B cell (primary cell): ENCODE data around the gene AMOTL1. TPM values are rescaled to one million over a fixed set of nuclear protein-coding genes. Genes with fewer than 3 reads are reported as not detected.
A peak's percentile ranks its signal among the peaks of the same experiment; 100 is the strongest.

Experiments
- ATAC-seq: fragments of 200-7000 bp; cut with Tn5 transposase; one replicate; pipeline ENCODE4 v1.10.0; 2021; ENCODE audit warnings: low read depth, mild to moderate bottlenecking, moderate number of reproducible peaks, moderate library complexity
- CTCF ChIA-PET: fragments of 350-600 bp; sonication (Branson Sonifier 250); formaldehyde crosslinking; loops from one replicate; lab custom pipeline; 2021; ENCODE audit warnings: antibody characterized with exemption, inconsistent platforms; lab: Charles Lee
- POLR2A ChIA-PET: fragments of 350-600 bp; sonication (Branson Sonifier 250); formaldehyde crosslinking; loops from one replicate; lab custom pipeline; 2021; ENCODE audit warnings: antibody characterized with exemption; lab: Charles Lee
- DNase-seq: peaks from one replicate; pipeline ENCODE4 v3.0.0; 2013
- H2AFZ ChIP-seq: 2 replicates; pipeline ENCODE4 v1.6.1; 2012; ENCODE audit warnings: mild to moderate bottlenecking, low read depth, low read length; ENCODE audit not compliant: insufficient read depth, poor library complexity, severe bottlenecking
- H3K27ac ChIP-seq, 2 donors: 1 replicate in 1 of 2; 2 replicates in 1 of 2; pipeline ENCODE4 v1.5.1; 2012 to 2013; ENCODE audit warnings: low read length in 2 of 2, mild to moderate bottlenecking in 2 of 2, moderate library complexity in 1 of 2
- H3K27me3 ChIP-seq, 4 experiments: fragments of 200-600 bp in 1 of 4; sonication (generic) in 1 of 4; replicated peaks in 1 of 4; 1 replicate in 2 of 4; 2 replicates in 2 of 4; pipeline versions ENCODE4 v1.6.1 to v1.7.0; 2013 to 2016; ENCODE audit warnings: low read length in 3 of 4, mild to moderate bottlenecking in 2 of 4, mixed read lengths in 1 of 4, moderate library complexity in 1 of 4; ENCODE audit not compliant: insufficient read depth in 4 of 4, control insufficient read depth in 3 of 4; ENCODE audit errors: control extremely low read depth in 1 of 4
- H3K36me3 ChIP-seq, 2 experiments: replicated peaks in 1 of 2; 1 replicate in 1 of 2; 2 replicates in 1 of 2; pipeline versions ENCODE4 v1.6.1 to v1.7.1; 2013; ENCODE audit warnings: low read length in 1 of 2; ENCODE audit not compliant: insufficient read depth in 2 of 2, control insufficient read depth in 1 of 2; ENCODE audit errors: control extremely low read depth in 1 of 2, extremely low read depth in 1 of 2
- H3K4me1 ChIP-seq, 2 donors: fragments of 200-600 bp in 1 of 2; sonication (generic) in 1 of 2; 1 replicate in 1 of 2; 2 replicates in 1 of 2; pipeline versions ENCODE4 v1.5.1 to v1.6.1; 2013 to 2017; ENCODE audit warnings: low read length in 2 of 2; ENCODE audit not compliant: control insufficient read depth in 2 of 2, insufficient read depth in 2 of 2
- H3K4me2 ChIP-seq: replicated peaks from 2 replicates; pipeline ENCODE3; 2012; ENCODE audit warnings: mild to moderate bottlenecking, low read depth, low read length; ENCODE audit not compliant: poor library complexity, severe bottlenecking
- H3K4me3 ChIP-seq, 5 experiments: fragments of 200-600 bp in 1 of 5; sonication (generic) in 1 of 5; 1 replicate in 3 of 5; 2 replicates in 2 of 5; pipeline versions ENCODE4 v1.5.1 to v1.7.0; 2011 to 2016; ENCODE audit warnings: low read length in 4 of 5, mild to moderate bottlenecking in 4 of 5, low read depth in 2 of 5, control low read depth in 1 of 5, moderate library complexity in 1 of 5; ENCODE audit not compliant: insufficient read depth in 1 of 5; ENCODE audit errors: control extremely low read depth in 1 of 5, extremely low read depth in 1 of 5
- H3K79me2 ChIP-seq: fragments of 200-600 bp; sonication (generic); one replicate; pipeline ENCODE4 v1.6.0; 2016; ENCODE audit warnings: low read length; ENCODE audit not compliant: control insufficient read depth, insufficient read depth
- H3K9ac ChIP-seq: fragments of 200-600 bp; sonication (generic); 2 replicates; pipeline ENCODE4 v1.6.1; 2017; ENCODE audit warnings: mild to moderate bottlenecking, low read length, moderate library complexity
- H3K9me3 ChIP-seq, 3 donors: one replicate each; pipeline versions ENCODE4 v1.6.1 to v1.7.1; 2013; ENCODE audit warnings: low read length in 2 of 3; ENCODE audit not compliant: control insufficient read depth in 2 of 3, insufficient read depth in 1 of 3; ENCODE audit errors: control extremely low read depth in 1 of 3
- H4K20me1 ChIP-seq: 2 replicates; pipeline ENCODE4 v1.6.0; 2012; ENCODE audit warnings: mild to moderate bottlenecking, low read length; ENCODE audit not compliant: insufficient read depth, control insufficient read depth, poor library complexity, severe bottlenecking
- H3K27ac Mint-ChIP-seq: one replicate; pipeline ENCODE4 v1.8.0; 2021; ENCODE audit warnings: mixed read lengths
- H3K27me3 Mint-ChIP-seq: one replicate; pipeline ENCODE4 v1.8.0; 2021; ENCODE audit warnings: mixed read lengths
- H3K4me1 Mint-ChIP-seq: one replicate; pipeline ENCODE4 v1.8.0; 2021; ENCODE audit warnings: mixed read lengths
- H3K4me3 Mint-ChIP-seq: one replicate; pipeline ENCODE4 v1.8.0; 2021; ENCODE audit warnings: mixed read lengths
- H3K9me3 Mint-ChIP-seq: one replicate; pipeline ENCODE4 v1.8.0; 2022; ENCODE audit warnings: mixed read lengths; ENCODE audit not compliant: insufficient read depth
- CTCF ChIP-seq: fragments of 200-600 bp; IDR thresholded peaks from one replicate; pipeline ENCODE4 v1.8.0; 2022; ENCODE audit warnings: antibody characterized with exemption, mild to moderate bottlenecking
- EZH2 ChIP-seq: IDR thresholded peaks from 2 replicates; pipeline ENCODE4 v1.6.1; 2012; ENCODE audit warnings: borderline replicate concordance, low read depth, mild to moderate bottlenecking, moderate library complexity, low read length; ENCODE audit not compliant: insufficient read depth, poor library complexity, severe bottlenecking
- WGBS: methylation state at CpG from one replicate; pipeline ENCODE4 v1.1.5; 2013; ENCODE audit warnings: missing lambda C conversion rate; ENCODE audit not compliant: insufficient coverage; 5-methylcytosine and 5-hydroxymethylcytosine counted together
- intact Hi-C: fragments of 100-400 bp; cut with micrococcal nuclease; formaldehyde crosslinking; loops from one replicate; pipeline ENCODE4 v1.10.0; 2022
- polyA plus RNA-seq: library from polyadenylated mRNA; depleted of rRNA; stranded (reverse); fragments of >200 nt; gene quantifications from 2 replicates; pipeline ENCODE4 v1.2.3, GENCODE V29; 2012
- total RNA-seq, 2 donors: library from RNA; stranded (reverse); fragments of 120-200 nt in 1 of 2; gene quantifications; 1 replicate in 1 of 2; 2 replicates in 1 of 2; pipeline versions ENCODE4 v1.2.3 to v1.2.4, GENCODE V29; 2013 to 2022

AMOTL1 gene
- total and polyA plus RNA-seq, 2 donors (not counting 1 experiment from before 2014, with no cell fraction given): 0.04 to 0.30 TPM

DNA sequence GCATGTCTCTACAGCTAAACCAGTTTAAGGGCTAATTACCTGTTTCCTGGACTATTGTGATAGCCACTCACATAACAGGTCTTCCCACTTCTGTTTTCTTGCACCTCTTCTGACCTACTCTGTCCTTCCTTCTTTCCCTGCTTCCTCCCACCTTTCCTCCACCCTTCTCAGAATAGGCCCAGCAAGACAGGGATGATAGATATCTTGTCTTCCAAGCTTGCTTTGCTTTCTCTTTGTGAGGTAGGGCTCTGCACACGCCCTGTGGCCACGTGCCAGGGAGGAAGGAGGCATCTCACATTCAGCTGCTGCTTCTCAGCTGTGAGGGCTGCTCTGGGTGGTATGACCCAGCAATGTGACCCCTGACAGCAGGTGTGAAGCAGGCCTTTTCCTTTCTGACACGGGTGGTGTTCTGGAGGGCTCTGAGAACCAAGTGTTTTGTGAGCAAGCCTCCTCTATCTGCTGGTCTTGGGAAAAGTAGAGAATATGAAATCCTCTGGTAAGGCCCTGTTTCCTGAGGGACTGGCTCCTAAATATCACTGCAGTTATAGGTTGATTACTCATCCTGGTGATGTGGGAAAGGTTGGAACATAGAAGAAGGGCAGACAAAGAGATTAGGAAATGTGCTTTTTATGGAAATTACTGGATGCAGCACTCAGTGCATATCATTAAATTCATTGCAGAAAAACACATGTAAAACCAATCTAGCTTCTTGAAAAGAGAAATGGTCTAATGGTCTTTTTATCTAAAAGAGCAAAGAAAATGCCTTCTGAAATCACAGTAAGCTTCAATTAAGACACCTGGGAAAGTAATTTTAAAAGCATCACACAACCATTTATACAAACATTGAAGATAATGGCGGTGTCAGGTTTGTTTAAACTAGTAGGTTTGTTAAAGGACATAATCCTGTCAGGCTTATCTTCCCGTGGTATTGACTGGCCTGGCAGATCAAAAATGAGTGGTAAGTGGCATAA is 8.5 kb downstream of the AMOTL1 start:
- no peaks in the 10 kb centered on the region for H4K20me1 ChIP-seq
- no peak overlapping the region for H3K27ac Mint-ChIP-seq
- H2AFZ ChIP-seq: peak overlapping the region; percentile 12
- no peaks in the 10 kb centered on the region for H3K9me3 Mint-ChIP-seq
- TF ChIP-seq CTCF (no peak), EZH2 (no peak)
- WGBS: 9% methylated on average over 2 of the region's 5 CpGs
- POLR2A ChIA-PET: no interaction called here
- CTCF ChIA-PET: interaction anchor here (1.0 kb wide), 1 partner anchor 10 kb away, joined by 5 read pairs; no protein-coding TSS in a partner anchor
- no peaks in the 10 kb centered on the region for H3K4me1 ChIP-seq
- no peaks in the 10 kb centered on the region for H3K36me3 ChIP-seq
- H3K4me3 Mint-ChIP-seq: no peak overlapping the region
- ATAC-seq (no peak), DNase-seq (no peak)
- H3K4me1 Mint-ChIP-seq: peaks cover 12% of the 10 kb centered on the region
- no peaks in the 10 kb centered on the region for H3K79me2 ChIP-seq
- H3K9me3 ChIP-seq: no peaks in the 10 kb centered on the region
- no peak overlapping the region for H3K4me3 ChIP-seq
- intact Hi-C loops: no loop called here
- no peak overlapping the region for H3K4me2 ChIP-seq
- H3K9ac ChIP-seq: no peak overlapping the region
- H3K27me3 ChIP-seq: peaks cover 0 to under 1% (median 0%) of the 10 kb centered on the region in 4 experiments
- H3K27me3 Mint-ChIP-seq: peaks cover 24% of the 10 kb centered on the region
- no peak overlapping the region for H3K27ac ChIP-seq

DNA sequence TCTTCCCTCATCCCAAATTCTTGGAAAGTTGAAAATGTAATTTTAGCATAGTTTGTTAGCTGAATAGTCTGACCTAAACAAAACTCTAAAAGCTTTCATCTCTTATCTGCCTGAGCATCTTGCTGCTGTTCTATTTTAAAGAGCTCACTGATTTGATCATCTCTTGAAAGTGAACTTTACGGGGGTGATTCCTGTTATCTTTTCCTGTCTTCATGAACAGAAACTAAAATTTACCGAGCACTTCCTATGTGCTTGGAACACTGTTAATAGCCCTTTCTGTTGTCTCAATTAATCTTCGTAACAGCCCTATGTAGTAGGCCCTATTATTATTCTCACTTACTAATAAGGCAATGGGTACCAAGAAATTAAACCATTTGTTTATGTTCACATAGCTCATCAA is 12.3 kb downstream of the AMOTL1 start:
- intact Hi-C loops: no loop called here

More for the DNA sequence above, 12.3 kb downstream of the AMOTL1 start:
- Histone ChIP-seq H3K79me2 (no peaks in the 10 kb centered on the region), H3K4me1 (no peaks in the 10 kb centered on the region), H4K20me1 (no peaks in the 10 kb centered on the region), H3K36me3 (no peaks in the 10 kb centered on the region), H3K9me3 (no peaks in the 10 kb centered on the region), H3K27me3 (no peaks in the 10 kb centered on the region), H3K4me3 (peak overlapping the region in 2 of 5 experiments; percentile 5 to 11), H3K4me2 (peak overlapping the region; percentile 42), H2AFZ (peak overlapping the region; percentile 36), H3K9ac (peak overlapping the region; percentile 21), H3K27ac (no peak overlapping the region)
- ATAC-seq (no peak), DNase-seq (no peak)
- WGBS: no CpG with 5 or more reads among the region's 3 CpGs
- H3K4me1 Mint-ChIP-seq: peaks cover 12% of the 10 kb centered on the region
- H3K9me3 Mint-ChIP-seq: no peaks in the 10 kb centered on the region
- peaks cover 15% of the 10 kb centered on the region for H3K27me3 Mint-ChIP-seq
- H3K27ac Mint-ChIP-seq: no peak overlapping the region
- H3K4me3 Mint-ChIP-seq: peak overlapping the region; percentile 56
- TF ChIP-seq EZH2 (no peak), CTCF (no peak)
- CTCF ChIA-PET: no interaction called here
- POLR2A ChIA-PET: no interaction called here
